Choroid plexus epithelial cell (primary cell): ENCODE results near the gene NPPC.

Source experiments
- DNase-seq: peaks from one replicate; pipeline ENCODE4 v3.0.0-alpha.2; 2010; ENCODE audit warnings: low read depth
- H3K4me3 ChIP-seq: 2 replicates; pipeline ENCODE4 v1.5.1; 2011; ENCODE audit warnings: low read depth, mild to moderate bottlenecking, control low read depth, low read length, moderate library complexity
- TF ChIP-seq, protein P1 (sequence below): conservative IDR thresholded peaks from 2 replicates; pipeline ENCODE4 v1.5.1; 2011; ENCODE audit warnings: low read depth, mild to moderate bottlenecking, control low read depth, inconsistent platforms, low read length, moderate library complexity

The NPPC gene

DNA sequence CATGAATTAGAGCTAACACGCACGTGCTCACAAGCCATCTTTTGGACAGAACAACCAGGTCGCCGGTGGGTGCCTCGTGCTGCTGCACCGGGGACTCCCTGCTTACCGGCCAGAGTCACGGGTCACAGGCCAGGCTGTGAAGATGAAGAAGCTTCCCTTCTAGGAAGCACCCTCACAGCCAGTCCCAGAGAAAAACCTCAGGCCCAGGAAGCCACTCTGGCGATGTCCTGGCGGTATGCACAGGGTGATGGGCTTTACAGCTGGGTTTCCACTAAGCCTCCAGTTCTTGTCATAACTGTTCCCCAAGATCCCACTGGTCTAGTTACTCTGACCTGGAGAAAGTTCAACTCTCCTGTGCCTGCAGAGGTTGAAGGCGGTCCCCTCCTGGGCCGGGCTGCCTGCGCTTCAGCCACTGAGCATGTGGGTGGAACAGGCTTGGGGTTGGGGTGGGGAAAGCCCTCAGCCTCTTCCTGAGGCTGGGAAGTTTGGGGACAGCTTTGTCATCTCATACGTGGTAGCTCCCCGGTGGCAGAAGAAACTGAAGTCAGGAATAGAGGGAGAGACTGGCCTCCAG, 20.1 kb upstream of the NPPC start:
- DNase-seq, result no peak
- TF ChIP-seq, protein P1, sequence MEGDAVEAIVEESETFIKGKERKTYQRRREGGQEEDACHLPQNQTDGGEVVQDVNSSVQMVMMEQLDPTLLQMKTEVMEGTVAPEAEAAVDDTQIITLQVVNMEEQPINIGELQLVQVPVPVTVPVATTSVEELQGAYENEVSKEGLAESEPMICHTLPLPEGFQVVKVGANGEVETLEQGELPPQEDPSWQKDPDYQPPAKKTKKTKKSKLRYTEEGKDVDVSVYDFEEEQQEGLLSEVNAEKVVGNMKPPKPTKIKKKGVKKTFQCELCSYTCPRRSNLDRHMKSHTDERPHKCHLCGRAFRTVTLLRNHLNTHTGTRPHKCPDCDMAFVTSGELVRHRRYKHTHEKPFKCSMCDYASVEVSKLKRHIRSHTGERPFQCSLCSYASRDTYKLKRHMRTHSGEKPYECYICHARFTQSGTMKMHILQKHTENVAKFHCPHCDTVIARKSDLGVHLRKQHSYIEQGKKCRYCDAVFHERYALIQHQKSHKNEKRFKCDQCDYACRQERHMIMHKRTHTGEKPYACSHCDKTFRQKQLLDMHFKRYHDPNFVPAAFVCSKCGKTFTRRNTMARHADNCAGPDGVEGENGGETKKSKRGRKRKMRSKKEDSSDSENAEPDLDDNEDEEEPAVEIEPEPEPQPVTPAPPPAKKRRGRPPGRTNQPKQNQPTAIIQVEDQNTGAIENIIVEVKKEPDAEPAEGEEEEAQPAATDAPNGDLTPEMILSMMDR, result no peak
- H3K4me3 ChIP-seq, result no peak overlapping the region

DNA sequence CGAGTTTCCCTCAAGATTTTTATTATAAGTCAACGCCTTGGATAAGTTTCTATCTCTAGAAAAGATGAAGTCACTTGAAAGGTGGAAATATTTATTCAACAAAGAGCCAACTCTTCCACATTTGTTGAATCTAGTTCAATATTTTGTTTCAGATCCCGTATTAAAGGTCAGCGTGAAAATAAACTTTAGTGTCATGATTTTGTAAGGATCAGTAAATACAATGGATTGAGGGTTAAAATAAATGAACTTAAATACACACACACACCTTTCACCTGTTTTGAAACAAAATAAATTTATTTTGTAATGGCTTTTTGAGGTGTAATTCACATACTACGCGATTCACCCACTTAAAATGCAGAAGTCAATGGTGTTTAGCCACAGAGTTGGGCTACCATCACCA, 16.0 kb upstream of the NPPC start:
- no peak for DNase-seq
- TF ChIP-seq, protein P1, result no peak
- H3K4me3 ChIP-seq, result no peak overlapping the region

DNA sequence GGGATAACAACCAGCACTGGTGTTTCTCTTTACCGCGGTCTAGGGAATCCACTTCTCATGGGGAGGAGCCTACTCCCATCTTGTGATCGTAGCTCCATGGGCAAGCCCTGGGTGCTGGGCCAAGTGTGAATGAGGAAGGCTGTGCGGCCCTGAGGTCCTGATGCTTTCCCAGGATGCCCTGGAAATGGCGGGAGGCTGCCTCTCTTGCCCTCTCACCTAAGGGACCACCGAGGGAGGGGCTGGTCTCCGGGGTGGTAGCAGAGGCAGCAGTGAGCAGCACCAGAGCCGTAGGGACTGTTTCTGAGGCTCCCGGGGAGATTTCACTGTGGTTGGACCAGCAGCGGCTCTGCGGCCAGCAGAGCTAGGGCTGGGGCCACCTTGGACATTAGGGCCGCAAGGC, 15.5 kb upstream of the NPPC start:
- DNase-seq, result no peak
- TF ChIP-seq, protein P1, result no peak
- no peak overlapping the region for H3K4me3 ChIP-seq

DNA sequence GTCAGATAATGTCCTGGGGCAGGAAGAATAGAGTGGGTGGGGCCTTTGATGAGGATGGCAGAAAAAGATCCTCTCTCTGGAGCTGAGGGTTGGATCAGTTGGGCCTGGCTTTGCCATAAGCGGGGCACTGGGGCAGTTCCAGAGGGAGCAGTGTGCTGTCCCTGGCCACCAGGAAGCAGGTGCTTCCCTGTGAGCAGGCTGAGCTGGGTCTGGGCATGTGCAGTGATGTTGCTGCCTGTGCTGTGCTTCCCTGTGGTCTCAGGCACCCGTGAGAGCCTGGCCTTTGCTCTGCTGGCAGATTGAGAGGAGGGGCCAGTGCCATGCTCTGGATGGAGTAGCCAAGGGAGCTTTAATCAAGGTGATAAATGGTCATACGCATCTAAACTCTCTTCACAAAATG, 14.6 kb upstream of the NPPC start:
- TF ChIP-seq, protein P1, result no peak
- DNase-seq, result no peak
- H3K4me3 ChIP-seq, result no peak overlapping the region

DNA sequence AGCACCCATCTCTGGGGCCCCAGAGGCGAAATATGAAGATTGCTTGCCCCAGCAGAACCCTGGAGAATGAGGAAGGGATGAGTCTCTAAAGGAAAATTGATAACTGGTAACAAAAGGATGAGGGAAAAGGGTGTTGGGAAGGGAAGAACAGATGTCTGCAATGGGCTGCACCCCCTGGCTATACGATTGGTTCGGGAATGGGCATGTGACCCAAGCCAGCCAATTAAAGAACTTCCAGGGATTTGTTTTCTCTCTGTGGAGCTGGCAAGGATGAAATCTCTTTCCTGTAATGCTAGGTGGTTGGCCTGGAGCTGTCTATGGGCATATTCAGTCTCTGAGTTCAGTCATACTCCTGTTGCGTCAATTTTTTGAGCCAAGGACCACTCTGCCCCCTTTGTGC, 12.8 kb upstream of the NPPC start:
- no peak for DNase-seq
- H3K4me3 ChIP-seq, result no peak overlapping the region
- TF ChIP-seq, protein P1, result no peak

DNA sequence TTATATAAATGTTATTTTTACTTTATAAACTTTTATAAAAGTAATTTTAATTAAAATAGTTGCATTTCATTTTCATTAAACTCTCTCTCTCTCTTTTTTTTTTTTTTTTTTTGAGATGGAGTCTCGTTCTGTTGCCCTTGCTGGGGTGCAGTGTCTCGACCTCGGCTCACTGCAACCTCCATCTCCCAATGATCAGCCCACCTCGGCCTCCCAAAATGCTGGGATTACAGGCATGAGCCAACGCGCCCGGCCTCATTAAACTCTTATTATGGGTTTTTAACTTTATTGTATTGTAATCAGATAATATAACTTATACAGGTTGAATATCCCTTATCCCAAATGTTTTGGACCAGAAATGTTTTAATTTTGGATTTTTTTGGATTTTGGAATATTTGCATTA, 10.9 kb upstream of the NPPC start:
- TF ChIP-seq, protein P1, result no peak
- no peak overlapping the region for H3K4me3 ChIP-seq
- DNase-seq, result no peak

DNA sequence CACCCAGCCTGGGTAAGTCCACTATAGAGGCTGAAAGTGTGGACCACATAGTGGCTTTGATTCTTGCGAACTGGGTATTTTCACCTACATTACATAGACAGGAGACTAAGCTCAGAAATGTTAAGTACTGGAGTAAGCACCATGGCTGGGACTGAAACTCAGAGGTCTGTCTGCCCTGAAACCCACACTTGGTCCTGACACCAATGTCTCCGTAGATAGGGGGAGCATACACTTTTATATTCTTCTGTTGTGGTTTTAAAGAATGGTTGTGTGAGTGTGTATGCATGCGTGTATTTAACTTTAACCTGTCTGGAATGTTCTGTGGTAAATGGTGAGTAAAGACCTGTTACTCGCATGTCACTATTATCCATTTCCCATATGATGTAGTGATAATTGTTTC, 10.3 kb upstream of the NPPC start:
- TF ChIP-seq, protein P1, result no peak
- H3K4me3 ChIP-seq, result no peak overlapping the region
- no peak for DNase-seq
